ENCODE data around the gene RBM34. TPM values are rescaled to one million over a fixed set of nuclear protein-coding genes. Genes with fewer than 3 reads are reported as not detected.

RBM34 gene
- total and polyA plus RNA-seq, 8 donors: 9.8 to 79.7 (median 56.7) TPM; not detected in 1

DNA sequence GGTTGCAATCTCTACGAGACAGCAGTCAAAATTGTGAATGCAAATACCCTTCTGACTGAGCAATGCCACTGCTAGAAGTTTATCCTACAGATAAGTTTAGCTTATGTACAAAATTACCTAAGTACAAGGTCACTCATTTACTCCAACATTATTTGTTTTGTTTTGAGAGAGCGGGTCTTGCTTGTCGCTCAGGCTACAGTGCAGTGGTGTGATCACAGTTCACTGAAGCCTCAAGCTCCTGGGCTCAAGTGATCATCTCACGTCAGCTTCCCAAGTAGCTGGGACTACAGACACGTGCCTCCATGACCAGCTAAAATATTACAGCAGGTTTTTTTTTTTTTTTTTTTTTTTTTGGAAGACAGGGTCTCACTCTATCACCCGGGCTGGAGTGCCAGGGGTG lies 15.4 kb downstream of the RBM34 start:
- peaks cover 43 to 100% (median 99%) of the 10 kb centered on the region in 4 donors for H3K36me3 ChIP-seq
- DNase-seq: no peak
- TF ChIP-seq EP300 (IDR thresholded peaks at IDR 0.05) (no peak), POLR2A (IDR thresholded peaks at IDR 0.05) (no peak), CTCF (IDR thresholded peaks at IDR 0.05) (no peak), POLR2AphosphoS5 (IDR thresholded peaks at IDR 0.05) (no peak)
- WGBS, 5 donors: 88 to 95% (median 89%) methylated on average over 6 of the region's 6 CpGs
- no peaks in the 10 kb centered on the region for H3K9me3 ChIP-seq
- H3K27me3 ChIP-seq: no peaks in the 10 kb centered on the region
- H3K4me1 ChIP-seq: no peaks in the 10 kb centered on the region
- intact Hi-C loops (cut with DNase I; ENCODE audit: low total_unique reads): no loop called here
- H3K4me3 ChIP-seq: no peak overlapping the region
- H3K27ac ChIP-seq: no peak overlapping the region

GRCh38 chr1:235142991-235143390 lies 18.1 kb downstream of the RBM34 start:
- no peaks in the 10 kb centered on the region for H3K27me3 ChIP-seq
- H3K4me1 ChIP-seq: no peaks in the 10 kb centered on the region
- intact Hi-C loops (cut with DNase I; ENCODE audit: low total_unique reads): no loop called here
- TF ChIP-seq POLR2AphosphoS5 (IDR thresholded peaks at IDR 0.05): no peak
- no peaks in the 10 kb centered on the region for H3K9me3 ChIP-seq
- peaks cover 43 to 100% (median 98%) of the 10 kb centered on the region in 4 donors for H3K36me3 ChIP-seq
- H3K4me3 ChIP-seq: no peak overlapping the region
- DNase-seq: no peak
- H3K27ac ChIP-seq: no peak overlapping the region
- WGBS, 5 donors: 81 to 98% (median 93%) methylated on average over 4 of the region's 4 CpGs

- intact Hi-C loops (cut with DNase I; ENCODE audit: low total_unique reads): no loop called here
- 93 to 97% (median 95%) methylated on average over 5 of the region's 5 CpGs for WGBS, 5 donors
- Histone ChIP-seq H3K27me3 (no peaks in the 10 kb centered on the region), H3K27ac (no peak overlapping the region), H3K9me3 (no peaks in the 10 kb centered on the region), H3K4me1 (no peaks in the 10 kb centered on the region), H3K4me3 (no peak overlapping the region), H3K36me3 (peaks cover 64 to 100% (median 98%) of the 10 kb centered on the region in 4 donors)
- no peak for TF ChIP-seq EP300 (IDR thresholded peaks at IDR 0.05)
- DNase-seq: no peak
Observed at GRCh38 chr1:235139315-235139714, 21.7 kb downstream of the RBM34 start.

DNA sequence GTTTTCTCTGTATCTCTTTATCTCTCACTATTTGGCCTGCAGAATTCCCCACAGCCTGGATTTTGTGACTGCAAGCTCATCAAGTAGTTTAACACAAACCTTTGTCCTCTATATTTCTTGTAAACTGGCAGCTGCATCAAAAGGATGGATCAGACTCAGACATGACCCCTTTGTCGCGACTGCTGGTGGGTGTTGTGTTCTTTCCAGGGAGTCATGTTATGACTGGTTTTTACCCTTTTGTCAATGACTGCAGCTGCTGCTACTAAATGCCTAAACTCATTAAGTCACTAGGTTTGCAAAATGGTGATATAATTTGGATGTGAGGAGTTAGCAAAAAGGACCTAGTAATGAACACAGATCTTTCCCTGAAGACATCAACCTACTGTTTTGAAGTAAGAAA lies 22.2 kb downstream of the RBM34 start:
- Histone ChIP-seq H3K36me3 (peaks cover 63 to 100% (median 98%) of the 10 kb centered on the region in 4 donors), H3K9me3 (no peaks in the 10 kb centered on the region), H3K4me3 (no peak overlapping the region), H3K4me1 (no peaks in the 10 kb centered on the region), H3K27me3 (no peaks in the 10 kb centered on the region), H3K27ac (no peak overlapping the region)
- DNase-seq: no peak
- 65 to 85% (median 82%) methylated on average over 2 of the region's 2 CpGs for WGBS, 5 donors
- intact Hi-C loops (cut with DNase I; ENCODE audit: low total_unique reads): no loop called here
- no peak for TF ChIP-seq EP300 (IDR thresholded peaks at IDR 0.05)
- TF ChIP-seq POLR2A (IDR thresholded peaks at IDR 0.05): no peak
- TF ChIP-seq POLR2AphosphoS5 (IDR thresholded peaks at IDR 0.05): no peak
- no peak for TF ChIP-seq CTCF (IDR thresholded peaks at IDR 0.05)

DNA sequence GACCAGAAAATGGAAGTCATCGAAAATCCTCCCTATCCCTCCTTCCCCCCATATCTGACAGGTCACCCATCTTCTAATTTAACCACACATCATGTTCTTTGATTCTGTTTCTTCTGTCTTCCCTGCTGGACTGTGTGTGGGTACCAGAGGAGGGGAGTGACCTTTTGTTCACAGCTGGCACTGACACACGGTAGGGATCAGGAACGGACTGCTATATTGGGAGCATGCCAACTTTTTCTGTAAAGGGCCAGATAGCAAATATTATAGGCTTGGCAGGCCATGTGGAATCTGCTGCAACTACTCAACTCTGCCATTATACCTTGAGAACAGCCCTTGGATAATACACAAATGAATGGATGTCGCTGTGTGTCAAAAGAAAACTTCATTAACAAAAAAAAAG lies 24.9 kb downstream of the RBM34 start:
- TF ChIP-seq EP300 (IDR thresholded peaks at IDR 0.05): no peak
- Histone ChIP-seq H3K4me3 (no peak overlapping the region), H3K27me3 (no peaks in the 10 kb centered on the region), H3K36me3 (peaks cover 56 to 100% (median 98%) of the 10 kb centered on the region in 4 donors), H3K9me3 (no peaks in the 10 kb centered on the region), H3K27ac (no peak overlapping the region), H3K4me1 (no peaks in the 10 kb centered on the region)
- DNase-seq: no peak
- WGBS, 5 donors: 49 to 60% (median 50%) methylated on average over 4 of the region's 4 CpGs
- intact Hi-C loops (cut with DNase I; ENCODE audit: low total_unique reads): no loop called here

- H3K4me1 ChIP-seq: peaks cover 0 to 5% (median 4%) of the 10 kb centered on the region in 4 donors
- no peaks in the 10 kb centered on the region for H3K27me3 ChIP-seq
- intact Hi-C loops (cut with DNase I; ENCODE audit: low total_unique reads): no loop called here
- peaks cover 43 to 86% (median 83%) of the 10 kb centered on the region in 4 donors for H3K36me3 ChIP-seq
- H3K9me3 ChIP-seq: no peaks in the 10 kb centered on the region
- no peak overlapping the region for H3K4me3 ChIP-seq
- no peak overlapping the region for H3K27ac ChIP-seq
- no peak for DNase-seq
- WGBS, 5 donors: 95 to 98% (median 97%) methylated on average over 12 of the region's 12 CpGs
- TF ChIP-seq POLR2A (IDR thresholded peaks at IDR 0.05) (no peak), EP300 (IDR thresholded peaks at IDR 0.05) (no peak), POLR2AphosphoS5 (IDR thresholded peaks at IDR 0.05) (no peak), CTCF (IDR thresholded peaks at IDR 0.05) (no peak)
Observed at GRCh38 chr1:235134171-235134570, 26.9 kb downstream of the RBM34 start.

Measured in stomach (tissue), 9 donors.